Hepatocyte (in vitro differentiated cells): ENCODE data around the gene PPP3CA. TPM values are rescaled to one million over a fixed set of nuclear protein-coding genes. Genes with fewer than 3 reads are reported as not detected.

Source experiments
- DNase-seq: peaks from one replicate; pipeline ENCODE4 v3.0.0-alpha.2; 2016; ENCODE audit warnings: low spot score
- H2AFZ ChIP-seq: fragments of 200-600 bp; sonication (generic); 2 replicates; pipeline ENCODE4 v1.6.0; 2016; ENCODE audit warnings: antibody characterized with exemption, mild to moderate bottlenecking
- H3K27ac ChIP-seq: fragments of 200-600 bp; sonication (generic); 2 replicates; pipeline ENCODE4 v1.5.1; 2016; ENCODE audit warnings: mild to moderate bottlenecking
- H3K27me3 ChIP-seq: fragments of 200-600 bp; sonication (generic); 2 replicates; pipeline ENCODE4 v1.6.1; 2016
- H3K36me3 ChIP-seq: fragments of 200-600 bp; sonication (generic); replicated peaks from 2 replicates; pipeline ENCODE4 v1.5.1; 2016; ENCODE audit warnings: low read depth; ENCODE audit not compliant: insufficient read depth
- H3K4me1 ChIP-seq: fragments of 200-600 bp; sonication (generic); 2 replicates; pipeline ENCODE4 v1.5.1; 2016; ENCODE audit warnings: mild to moderate bottlenecking, moderate library complexity; ENCODE audit not compliant: insufficient read depth
- H3K4me2 ChIP-seq: fragments of 200-600 bp; sonication (generic); 2 replicates; pipeline ENCODE4 v1.6.0; 2016
- H3K4me3 ChIP-seq: fragments of 200-600 bp; sonication (generic); 2 replicates; pipeline ENCODE4 v1.5.1; 2016; ENCODE audit warnings: mild to moderate bottlenecking
- H3K79me2 ChIP-seq: fragments of 200-600 bp; sonication (generic); 2 replicates; pipeline ENCODE4 v1.6.0; 2017; ENCODE audit warnings: mild to moderate bottlenecking
- H3K9me2 ChIP-seq: fragments of 200-600 bp; sonication (generic); replicated peaks from 2 replicates; pipeline ENCODE4 v1.6.0; 2017; ENCODE audit warnings: mild to moderate bottlenecking; ENCODE audit not compliant: insufficient read depth
- H3K9me3 ChIP-seq: fragments of 200-600 bp; sonication (generic); 2 replicates; pipeline ENCODE4 v1.5.1; 2016; ENCODE audit warnings: low read depth, mild to moderate bottlenecking
- H4K20me1 ChIP-seq: fragments of 200-600 bp; sonication (generic); 2 replicates; pipeline ENCODE4 v1.6.0; 2016; ENCODE audit warnings: mild to moderate bottlenecking; ENCODE audit not compliant: insufficient read depth, poor library complexity, severe bottlenecking
- EZH2 ChIP-seq: fragments of 200-600 bp; sonication (generic); IDR thresholded peaks from 2 replicates; pipeline ENCODE4 v1.6.1; 2016; ENCODE audit warnings: antibody characterized with exemption, mild to moderate bottlenecking, borderline replicate concordance
- EZH2phosphoT487 ChIP-seq: fragments of 200-600 bp; sonication (generic); IDR thresholded peaks from one replicate; pipeline ENCODE4 v1.6.1; 2018; ENCODE audit warnings: antibody characterized with exemption, mild to moderate bottlenecking, low read depth, moderate library complexity; ENCODE audit not compliant: unreplicated experiment, severe bottlenecking
- WGBS: methylation state at CpG from one replicate; pipeline ENCODE4 v1.1.6; 2016; ENCODE audit warnings: low lambda C conversion rate; ENCODE audit errors: missing lambda C conversion rate; 5-methylcytosine and 5-hydroxymethylcytosine counted together
- polyA plus RNA-seq: library from polyadenylated mRNA; unstranded; fragments of >200 nt; fragmentation: Nextera tagmentation; extraction: Ambion mirVana; gene quantifications from 2 replicates; pipeline ENCODE4 v1.2.1, GENCODE V29; 2016
- total RNA-seq: library from RNA; depleted of rRNA; stranded (reverse); fragments of >200 nt; gene quantifications from 2 replicates; pipeline ENCODE4 v1.2.3, GENCODE V29; 2014
- TF ChIP-seq, protein P1 (sequence below): fragments of 200-600 bp; sonication (generic); IDR thresholded peaks from 2 replicates; pipeline ENCODE4 v1.5.1; 2016; ENCODE audit warnings: antibody characterized with exemption, mild to moderate bottlenecking; ENCODE audit not compliant: poor library complexity

Gene PPP3CA
- total and polyA plus RNA-seq, 2 experiments from 2014 or later: 12.9 to 49.5 TPM

DNA sequence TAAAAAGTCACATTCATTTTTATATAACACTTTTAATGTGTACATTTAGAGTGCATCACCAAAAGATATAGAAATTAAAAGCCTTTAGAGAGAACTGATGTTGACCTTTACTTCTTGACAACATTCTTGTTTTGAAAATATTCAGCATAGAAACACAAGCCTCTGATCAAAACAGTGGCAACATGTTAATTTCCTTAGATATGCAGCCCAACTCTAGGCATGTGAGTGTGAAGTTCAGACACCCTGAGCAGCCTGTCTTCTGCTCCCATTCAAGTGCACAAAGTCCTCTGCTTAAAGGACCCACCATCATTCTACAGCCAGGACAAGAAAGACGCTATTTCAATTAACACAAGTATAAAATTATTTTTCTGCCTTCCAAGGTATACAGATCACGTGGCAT is 60.0 kb downstream of the PPP3CA start:
- H3K27me3 ChIP-seq: no peaks in the 10 kb centered on the region
- no peaks in the 10 kb centered on the region for H3K9me2 ChIP-seq
- 82% methylated on average over 2 of the region's 2 CpGs for WGBS
- H3K9me3 ChIP-seq: no peaks in the 10 kb centered on the region
- no peaks in the 10 kb centered on the region for H3K4me1 ChIP-seq
- TF ChIP-seq EZH2phosphoT487: no peak
- TF ChIP-seq, protein P1, sequence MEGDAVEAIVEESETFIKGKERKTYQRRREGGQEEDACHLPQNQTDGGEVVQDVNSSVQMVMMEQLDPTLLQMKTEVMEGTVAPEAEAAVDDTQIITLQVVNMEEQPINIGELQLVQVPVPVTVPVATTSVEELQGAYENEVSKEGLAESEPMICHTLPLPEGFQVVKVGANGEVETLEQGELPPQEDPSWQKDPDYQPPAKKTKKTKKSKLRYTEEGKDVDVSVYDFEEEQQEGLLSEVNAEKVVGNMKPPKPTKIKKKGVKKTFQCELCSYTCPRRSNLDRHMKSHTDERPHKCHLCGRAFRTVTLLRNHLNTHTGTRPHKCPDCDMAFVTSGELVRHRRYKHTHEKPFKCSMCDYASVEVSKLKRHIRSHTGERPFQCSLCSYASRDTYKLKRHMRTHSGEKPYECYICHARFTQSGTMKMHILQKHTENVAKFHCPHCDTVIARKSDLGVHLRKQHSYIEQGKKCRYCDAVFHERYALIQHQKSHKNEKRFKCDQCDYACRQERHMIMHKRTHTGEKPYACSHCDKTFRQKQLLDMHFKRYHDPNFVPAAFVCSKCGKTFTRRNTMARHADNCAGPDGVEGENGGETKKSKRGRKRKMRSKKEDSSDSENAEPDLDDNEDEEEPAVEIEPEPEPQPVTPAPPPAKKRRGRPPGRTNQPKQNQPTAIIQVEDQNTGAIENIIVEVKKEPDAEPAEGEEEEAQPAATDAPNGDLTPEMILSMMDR: no peak
- TF ChIP-seq EZH2: no peak
- no peaks in the 10 kb centered on the region for H3K36me3 ChIP-seq
- no peak overlapping the region for H2AFZ ChIP-seq
- no peak overlapping the region for H3K27ac ChIP-seq
- H3K79me2 ChIP-seq: peaks cover 88% of the 10 kb centered on the region
- no peak for DNase-seq
- no peak overlapping the region for H3K4me3 ChIP-seq
- peaks cover 27% of the 10 kb centered on the region for H4K20me1 ChIP-seq
- H3K4me2 ChIP-seq: no peak overlapping the region

DNA sequence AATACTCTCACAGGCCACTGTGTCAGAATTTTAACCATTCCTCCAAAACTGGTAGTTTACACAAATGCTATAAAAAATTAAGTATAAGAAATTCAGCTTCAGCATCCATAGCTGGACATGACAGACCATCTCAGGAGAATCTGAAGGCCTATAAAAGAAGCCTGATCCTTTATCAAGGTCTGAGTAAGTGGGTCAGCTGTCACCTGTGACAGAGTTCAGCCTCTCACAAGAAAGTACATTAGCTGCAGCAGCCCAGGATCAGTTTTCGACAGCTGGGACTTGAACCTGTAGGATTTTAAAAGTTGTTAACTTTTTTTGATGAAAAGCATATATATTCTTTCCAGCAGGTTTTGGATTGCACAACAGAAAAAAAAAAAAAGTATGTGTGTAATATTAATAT is 60.7 kb downstream of the PPP3CA start:
- Histone ChIP-seq H2AFZ (no peak overlapping the region), H3K4me3 (no peak overlapping the region), H3K36me3 (no peaks in the 10 kb centered on the region), H3K4me2 (no peak overlapping the region), H3K27ac (no peak overlapping the region), H3K9me3 (no peaks in the 10 kb centered on the region), H3K9me2 (no peaks in the 10 kb centered on the region), H4K20me1 (peaks cover 27% of the 10 kb centered on the region), H3K4me1 (no peaks in the 10 kb centered on the region), H3K79me2 (peaks cover 92% of the 10 kb centered on the region), H3K27me3 (no peaks in the 10 kb centered on the region)
- 61% methylated on average over 1 of the region's 1 CpG for WGBS
- no peak for DNase-seq
- TF ChIP-seq EZH2 (no peak), EZH2phosphoT487 (no peak)
- TF ChIP-seq, protein P1: no peak

DNA sequence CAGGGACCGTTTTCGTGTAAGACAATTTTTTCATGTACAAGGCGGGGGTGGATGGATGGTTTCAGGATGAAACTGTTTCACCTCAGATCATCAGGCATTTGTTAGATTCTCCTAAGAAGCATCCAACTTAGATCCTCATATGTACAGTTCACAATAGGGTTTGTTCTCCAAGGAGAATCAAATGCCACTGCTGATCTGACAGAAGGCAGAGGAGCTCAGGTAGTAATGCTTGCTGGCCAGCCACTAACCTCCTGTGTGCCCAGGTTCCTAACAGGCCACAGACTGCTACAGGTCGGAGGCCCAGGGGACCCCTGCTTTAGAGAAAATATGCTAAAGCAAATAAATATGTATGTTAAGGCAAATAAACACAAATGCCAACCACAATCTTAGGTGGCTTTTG is 61.3 kb downstream of the PPP3CA start:
- no peak for DNase-seq
- Histone ChIP-seq H4K20me1 (peaks cover 27% of the 10 kb centered on the region), H3K4me2 (no peak overlapping the region), H3K36me3 (no peaks in the 10 kb centered on the region), H3K79me2 (peaks cover 92% of the 10 kb centered on the region), H3K27ac (no peak overlapping the region), H2AFZ (no peak overlapping the region), H3K27me3 (no peaks in the 10 kb centered on the region), H3K9me2 (no peaks in the 10 kb centered on the region), H3K9me3 (no peaks in the 10 kb centered on the region), H3K4me3 (no peak overlapping the region), H3K4me1 (no peaks in the 10 kb centered on the region)
- TF ChIP-seq EZH2: no peak
- TF ChIP-seq, protein P1: no peak
- no peak for TF ChIP-seq EZH2phosphoT487
- 93% methylated on average over 4 of the region's 4 CpGs for WGBS

DNA sequence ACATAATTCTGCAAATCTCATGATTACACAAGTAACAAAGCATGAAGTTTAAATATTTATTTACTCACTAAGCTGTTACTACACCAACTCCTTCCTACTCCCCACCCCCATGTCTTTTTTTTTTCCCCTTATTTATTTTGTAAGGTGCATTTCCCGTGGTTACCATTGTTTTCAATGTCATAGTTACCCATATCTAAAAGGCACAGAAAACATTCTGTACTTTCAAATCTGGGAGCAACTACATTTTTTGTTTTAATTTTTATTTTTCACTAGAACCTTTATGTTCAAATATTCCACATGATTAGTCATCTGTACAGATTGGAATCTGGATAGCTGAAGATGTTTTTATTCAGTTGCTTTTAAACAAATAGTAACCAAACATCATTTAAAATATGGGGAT is 62.8 kb downstream of the PPP3CA start:
- Histone ChIP-seq H3K9me3 (no peaks in the 10 kb centered on the region), H4K20me1 (peaks cover 20% of the 10 kb centered on the region), H3K4me2 (no peak overlapping the region), H3K4me3 (no peak overlapping the region), H3K9me2 (no peaks in the 10 kb centered on the region), H3K27me3 (no peaks in the 10 kb centered on the region), H3K4me1 (no peaks in the 10 kb centered on the region), H3K36me3 (no peaks in the 10 kb centered on the region), H3K27ac (no peak overlapping the region), H2AFZ (no peak overlapping the region), H3K79me2 (peaks cover 91% of the 10 kb centered on the region)
- TF ChIP-seq EZH2phosphoT487 (no peak), EZH2 (no peak)
- TF ChIP-seq, protein P1: no peak
- 58% methylated on average over 1 of the region's 1 CpG for WGBS
- DNase-seq: no peak
